ENCODE measurements around the gene VPREB1.
A peak's percentile ranks its signal among the peaks of the same experiment; 100 is the strongest.
"Not testable (repeated sequence)": the region's sequence is repeated elsewhere in the genome, so short reads cannot be mapped to it uniquely, and the experiment has no call there.

The VPREB1 gene

DNA sequence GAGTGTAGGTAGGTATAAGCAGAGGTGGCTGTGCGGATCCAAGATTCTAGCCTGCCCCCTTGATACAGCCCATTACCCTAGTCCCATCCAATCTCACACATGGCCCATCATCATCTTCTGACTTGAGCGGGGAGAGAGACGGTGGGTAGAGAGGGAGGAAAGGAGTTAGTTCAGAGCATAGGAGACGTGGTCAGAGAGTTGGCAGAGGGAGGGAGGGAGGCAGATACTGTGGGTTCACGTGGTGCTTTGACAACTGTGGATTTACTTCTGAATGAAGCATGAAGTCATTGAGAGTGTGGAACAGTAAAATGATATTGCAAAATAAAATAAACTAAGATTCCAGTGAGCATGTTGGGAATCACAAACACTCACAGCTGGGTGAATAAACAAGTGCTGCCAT, 31.4 kb upstream of the VPREB1 start:
- no peak for DNase-seq (ENCODE audit: low read depth, low spot score)

DNA sequence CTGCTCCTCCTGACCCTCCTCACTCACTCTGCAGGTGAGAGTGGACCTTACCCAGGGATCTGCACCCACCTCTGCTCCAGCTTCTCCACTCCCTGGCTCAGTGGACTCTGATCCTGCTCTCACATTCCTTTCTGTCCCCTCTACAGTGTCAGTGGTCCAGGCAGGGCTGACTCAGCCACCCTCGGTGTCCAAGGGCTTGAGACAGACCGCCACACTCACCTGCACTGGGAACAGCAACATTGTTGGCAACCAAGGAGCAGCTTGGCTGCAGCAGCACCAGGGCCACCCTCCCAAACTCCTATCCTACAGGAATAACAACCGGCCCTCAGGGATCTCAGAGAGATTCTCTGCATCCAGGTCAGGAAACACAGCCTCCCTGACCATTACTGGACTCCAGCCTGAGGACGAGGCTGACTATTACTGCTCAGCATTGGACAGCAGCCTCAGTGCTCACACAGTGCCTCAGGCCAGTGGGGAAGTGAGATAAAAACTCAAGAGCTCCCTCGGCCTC, 29.7 kb upstream of the VPREB1 start:
- no peak for DNase-seq (ENCODE audit: low read depth, low spot score)

DNA sequence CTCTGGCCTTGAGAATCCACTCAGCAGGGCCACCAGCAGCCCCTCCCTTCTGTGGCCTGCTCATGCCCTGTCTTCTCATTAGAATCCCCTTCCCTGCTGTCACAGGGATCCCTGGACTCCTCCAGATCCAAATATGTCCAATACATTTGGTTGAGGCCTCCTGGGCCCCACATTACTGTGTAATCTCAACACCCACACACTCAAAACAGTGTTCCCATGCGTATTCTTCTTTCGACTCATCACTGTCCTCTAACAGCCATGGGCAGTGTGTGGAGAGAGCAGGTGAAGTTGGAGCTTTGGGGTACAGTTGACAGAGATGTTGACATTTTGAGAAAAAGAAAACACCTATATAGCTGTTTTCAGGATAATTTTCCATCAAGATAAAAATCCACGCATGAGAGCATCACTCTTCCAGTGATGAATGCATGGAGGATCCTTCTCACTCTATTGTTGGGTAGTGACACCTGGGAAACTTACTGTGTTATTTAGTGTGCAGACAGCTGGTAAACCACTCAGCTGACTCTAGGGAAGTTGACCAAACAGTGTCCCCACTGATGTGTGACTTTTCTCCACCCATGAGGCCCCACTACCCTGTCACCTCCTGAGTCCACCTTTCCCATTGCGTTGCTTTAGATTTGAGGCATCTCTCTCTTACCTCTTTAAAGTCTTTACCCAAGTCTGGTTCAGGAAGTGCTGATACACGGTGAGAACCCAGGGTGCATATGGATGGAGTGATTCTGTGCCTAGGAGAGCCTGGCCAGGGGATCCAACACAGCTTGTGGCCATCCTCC, 28.7 kb upstream of the VPREB1 start:
- DNase-seq (ENCODE audit: low read depth, low spot score), result no peak

DNA sequence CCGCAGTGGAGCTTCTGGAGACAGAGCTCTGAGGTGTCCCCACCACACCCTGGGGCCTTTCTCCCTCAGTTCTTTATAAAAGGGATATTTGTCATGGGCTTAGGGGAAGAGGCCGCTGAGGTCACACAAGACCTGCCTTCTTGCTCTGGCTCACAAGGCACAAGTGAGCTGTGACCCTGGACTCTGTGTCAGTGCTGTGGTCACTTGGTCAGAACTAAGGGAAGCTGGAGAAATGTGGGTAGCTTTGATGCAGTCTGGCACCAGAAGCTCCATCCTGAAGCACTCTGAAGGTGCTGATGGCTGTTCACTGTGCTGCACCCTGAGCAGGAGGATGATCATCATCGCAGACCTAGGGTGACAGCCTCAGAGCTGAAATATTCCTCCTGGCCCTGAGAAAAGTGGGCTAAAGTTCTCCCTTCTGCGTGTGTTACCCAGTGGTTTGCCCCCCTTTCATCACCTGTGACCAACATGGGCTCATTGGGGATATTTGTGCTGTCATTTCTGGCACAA, 28.1 kb upstream of the VPREB1 start:
- DNase-seq (ENCODE audit: low read depth, low spot score), result no peak

DNA sequence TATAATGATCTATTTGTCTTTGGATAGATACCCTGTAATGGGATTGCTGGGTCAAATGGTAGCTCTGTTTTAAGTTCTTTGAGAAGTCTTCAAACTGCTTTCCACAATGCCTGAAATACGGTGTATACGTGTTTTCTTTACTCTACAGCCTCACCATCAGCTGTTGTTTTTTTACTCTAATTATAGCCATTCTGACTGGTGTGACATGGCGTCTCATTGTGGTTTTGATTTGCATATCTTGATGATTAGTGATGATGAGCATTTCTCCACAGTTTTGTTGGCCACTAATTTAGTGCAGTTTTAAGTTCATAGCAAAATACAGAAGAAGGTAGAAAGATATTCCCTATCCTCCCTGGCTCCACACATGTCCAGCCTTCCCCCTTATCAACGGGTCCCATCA, 26.3 kb upstream of the VPREB1 start:
- no peak for DNase-seq (ENCODE audit: low read depth, low spot score)

DNA sequence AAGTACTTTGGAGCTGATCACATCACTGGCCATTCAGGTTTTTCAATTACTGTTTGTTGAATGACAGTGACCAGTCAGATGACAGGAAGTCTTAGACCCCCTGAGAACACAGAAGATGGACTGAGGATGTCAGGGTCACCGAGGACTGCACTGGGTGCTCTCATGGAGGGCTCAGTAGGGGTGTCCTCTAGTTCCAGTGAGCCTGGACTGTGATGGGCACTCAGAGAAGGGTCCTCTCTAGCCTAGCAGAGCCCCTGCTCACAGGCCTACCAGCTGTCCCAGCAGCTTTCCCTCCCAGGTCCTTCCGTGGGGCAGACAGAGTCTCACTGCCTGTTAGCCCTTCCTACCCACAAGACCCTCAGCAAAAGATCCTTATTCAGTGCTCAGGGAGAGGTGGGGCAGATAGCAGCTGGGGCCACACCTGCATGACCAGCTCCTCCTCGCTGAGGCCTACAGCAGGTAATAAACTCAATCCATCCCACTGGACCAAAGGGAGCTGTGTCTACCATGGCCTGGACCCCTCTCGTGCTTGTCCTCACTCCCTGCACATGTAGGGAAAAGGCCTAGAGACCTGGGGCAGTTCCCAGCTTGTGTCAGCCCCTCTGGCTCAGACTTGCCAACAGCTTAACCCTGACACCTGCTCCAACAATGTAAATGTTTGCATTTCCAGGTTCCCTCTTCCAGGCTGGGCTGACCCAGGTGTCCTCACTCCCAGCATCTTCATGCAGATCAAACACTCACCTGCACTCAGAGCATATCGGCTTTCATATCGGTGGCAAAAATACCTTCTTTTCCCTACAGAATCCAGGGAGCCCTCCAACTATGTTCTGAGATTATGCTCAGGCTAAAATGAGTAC, 25.2 kb upstream of the VPREB1 start:
- no peak for DNase-seq (ENCODE audit: low read depth, low spot score)

DNA sequence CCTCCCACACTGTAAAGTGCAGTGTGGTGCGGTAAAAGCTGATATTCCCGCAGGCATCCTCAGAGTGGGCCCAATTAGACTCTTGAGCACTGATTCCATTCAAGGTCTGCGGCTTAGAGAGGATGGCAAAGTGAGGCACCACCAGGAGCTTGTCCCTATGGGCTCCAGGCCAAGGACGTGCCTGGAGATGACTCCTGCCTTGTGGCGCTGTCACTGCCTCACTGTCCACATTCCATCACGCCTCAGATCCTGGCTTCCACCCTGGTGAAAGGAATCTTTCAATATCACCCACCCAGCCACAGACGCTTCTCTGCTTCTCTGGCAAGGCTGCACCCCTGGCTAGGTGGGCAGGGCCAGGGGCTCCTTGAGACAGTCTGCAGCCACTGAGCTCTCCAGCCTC, 23.5 kb upstream of the VPREB1 start:
- DNase-seq (ENCODE audit: low read depth, low spot score), result not testable (repeated sequence)

DNA sequence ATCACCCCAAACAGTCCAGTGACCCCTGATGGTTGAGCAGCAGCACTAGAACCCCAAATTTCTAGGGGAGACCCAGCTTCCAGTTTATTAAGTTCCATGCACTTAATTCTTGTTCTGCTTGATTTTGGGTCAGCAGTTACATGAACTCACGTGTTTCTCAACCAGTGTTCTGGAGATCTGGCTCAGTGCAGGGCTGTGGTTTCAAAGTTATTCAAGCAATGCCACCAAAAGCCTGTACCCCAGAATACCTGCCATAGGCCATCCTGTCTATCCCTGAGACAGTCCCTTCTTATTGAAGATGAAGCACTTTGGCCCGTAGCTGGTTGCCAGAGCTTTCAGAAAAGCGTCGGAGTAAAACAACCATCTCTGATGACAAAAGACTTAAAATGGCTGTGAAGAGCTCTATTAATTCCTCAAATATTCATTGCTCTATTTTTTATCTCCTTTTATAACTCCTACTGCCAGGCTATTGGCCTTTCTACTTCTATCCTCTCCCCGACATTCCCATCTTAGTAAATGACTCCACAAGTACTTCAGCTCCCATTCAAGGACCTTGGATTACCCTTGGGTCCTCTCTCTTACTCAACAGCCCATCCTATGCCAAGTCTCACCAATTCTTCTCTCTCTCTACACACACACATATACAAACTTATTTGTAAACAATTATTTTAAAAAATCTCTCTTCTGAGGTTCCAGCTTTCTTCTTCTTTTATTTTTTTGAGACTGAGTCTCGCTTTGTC, 18.0 kb upstream of the VPREB1 start:
- no peak for DNase-seq (ENCODE audit: low read depth, low spot score)

DNA sequence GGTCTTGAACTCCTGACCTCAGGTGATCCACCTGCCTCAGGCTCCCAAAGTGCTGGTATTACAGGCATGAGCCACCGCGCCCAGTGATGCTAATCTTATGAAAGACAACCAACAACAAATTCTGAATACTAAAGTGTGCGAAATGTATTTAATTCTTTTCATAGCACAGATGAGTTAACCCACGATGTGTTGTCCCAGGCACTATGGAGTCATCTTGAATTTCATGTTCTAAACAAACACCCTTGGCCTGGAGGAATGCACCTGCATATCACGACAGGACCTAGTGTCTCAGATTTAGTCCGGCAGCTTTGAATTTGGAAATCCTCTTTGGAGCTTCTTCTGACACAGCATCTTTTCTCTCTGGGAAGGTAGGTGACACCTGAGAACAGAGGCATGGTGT, 16.2 kb upstream of the VPREB1 start:
- DNase-seq (ENCODE audit: low read depth, low spot score), result no peak

DNA sequence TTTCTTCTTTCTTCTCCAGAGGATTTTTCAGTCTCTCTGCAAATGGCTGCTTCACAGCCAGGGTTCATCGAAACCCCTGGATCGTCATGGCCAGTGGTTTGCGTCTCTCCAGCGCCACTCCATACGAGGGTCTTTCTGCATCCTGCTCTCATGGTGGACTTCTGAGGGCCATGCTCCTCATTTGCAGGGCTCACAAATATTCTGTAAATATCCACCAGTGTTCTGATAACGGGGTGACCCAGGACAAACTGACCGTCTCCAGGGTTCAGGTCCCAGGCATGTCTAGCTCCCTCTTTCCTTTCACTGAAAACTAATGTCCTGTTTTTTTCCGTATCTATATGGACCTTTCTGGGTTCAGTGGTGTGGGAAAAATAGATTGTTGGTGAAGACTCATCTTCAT, 15.7 kb upstream of the VPREB1 start:
- DNase-seq (ENCODE audit: low read depth, low spot score), result no peak

DNA sequence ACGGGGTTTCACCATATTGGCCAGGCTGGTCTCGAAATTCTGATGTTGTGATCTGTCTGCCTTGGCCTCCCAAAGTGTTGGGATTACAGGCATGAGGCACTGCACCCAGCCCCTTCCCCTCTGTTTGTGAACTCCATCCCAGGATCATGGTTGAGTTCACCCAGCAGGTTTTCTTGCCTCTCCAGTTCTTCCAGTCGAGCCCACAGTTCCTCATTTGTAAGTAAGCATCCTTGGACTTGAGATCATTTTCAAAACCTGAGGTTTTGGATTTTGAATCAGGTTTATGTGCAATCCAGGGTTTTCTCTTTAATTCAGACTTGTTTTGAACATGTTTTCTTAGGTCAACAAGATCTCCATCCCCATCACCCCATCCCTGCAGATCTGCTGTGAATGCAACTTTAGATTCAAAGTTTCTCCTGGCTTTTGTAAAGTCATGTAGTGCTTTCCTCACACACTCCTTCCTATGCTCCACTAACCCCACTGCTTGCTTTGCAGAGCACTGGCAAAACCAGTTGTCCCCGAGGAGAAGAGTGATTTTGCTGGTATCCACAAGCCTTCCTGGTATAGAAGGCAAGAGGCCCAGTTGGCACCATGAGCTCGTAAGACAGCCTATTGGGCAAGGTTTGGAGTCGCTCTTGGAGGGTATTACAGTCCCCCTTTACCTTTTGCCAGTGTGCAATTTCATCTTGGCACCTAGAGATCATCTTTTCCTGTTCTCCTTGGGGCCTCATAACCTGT, 14.7 kb upstream of the VPREB1 start:
- no peak for DNase-seq (ENCODE audit: low read depth, low spot score)

DNA sequence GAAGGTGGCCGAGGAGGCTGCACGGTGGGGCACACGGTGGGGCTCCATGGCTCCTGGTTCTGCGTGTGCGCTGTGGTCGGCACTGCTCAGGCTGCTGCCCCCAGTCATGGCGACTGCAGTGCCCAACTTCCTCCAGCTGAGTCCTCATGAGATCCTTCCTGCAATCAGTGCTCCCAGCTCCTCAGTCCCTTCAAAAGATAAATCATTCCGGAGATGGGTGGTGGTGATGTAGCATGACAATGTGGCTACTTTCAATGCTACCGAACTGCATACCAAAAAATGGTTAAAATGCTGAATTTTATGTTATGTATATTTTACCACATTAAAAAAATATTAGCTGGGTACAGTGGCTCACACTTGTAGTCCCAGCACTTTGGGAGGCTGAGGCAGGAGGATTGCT, 14.1 kb upstream of the VPREB1 start:
- DNase-seq (ENCODE audit: low read depth, low spot score), result no peak

DNA sequence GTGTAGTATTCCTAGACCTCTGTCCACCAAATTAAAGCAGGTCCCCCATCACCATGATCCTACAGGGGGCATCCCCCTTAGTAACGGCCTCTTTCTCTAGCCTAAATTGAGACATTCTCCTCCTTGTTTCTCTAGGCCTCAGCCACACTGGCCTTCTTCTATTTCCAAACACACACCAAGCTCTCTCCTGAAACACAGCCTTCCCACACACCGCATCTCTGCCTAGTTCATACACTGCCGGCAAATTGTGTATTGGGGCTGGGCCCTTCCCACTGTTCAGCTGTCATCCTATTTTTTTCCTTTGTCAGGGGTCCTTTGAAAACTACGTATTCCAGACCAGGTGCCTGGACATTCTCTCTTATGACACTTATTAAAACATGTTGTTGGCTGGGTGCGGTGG, 11.5 kb upstream of the VPREB1 start:
- no peak for DNase-seq (ENCODE audit: low read depth, low spot score)

DNA sequence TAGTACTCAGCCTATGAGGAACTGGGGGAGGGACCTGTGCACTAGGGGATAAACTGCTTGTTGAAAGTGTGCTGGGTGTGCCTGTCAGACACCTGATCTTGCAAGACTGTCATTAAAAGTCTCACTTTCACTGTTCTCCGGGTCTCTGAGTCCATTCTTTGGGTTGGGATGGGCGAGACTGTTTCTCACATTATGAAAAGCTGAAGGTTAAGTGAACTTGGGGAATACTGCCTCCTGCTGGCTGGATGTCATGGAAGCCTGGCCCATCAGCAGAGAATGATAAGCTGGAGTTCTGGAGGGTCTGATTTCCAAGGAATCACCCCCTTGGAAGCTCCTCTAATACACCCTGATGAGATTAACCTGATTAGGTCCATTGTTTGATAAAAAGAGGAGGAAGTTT, 9.0 kb upstream of the VPREB1 start:
- peak; percentile 15 for DNase-seq (ENCODE audit: low read depth, low spot score)

DNA sequence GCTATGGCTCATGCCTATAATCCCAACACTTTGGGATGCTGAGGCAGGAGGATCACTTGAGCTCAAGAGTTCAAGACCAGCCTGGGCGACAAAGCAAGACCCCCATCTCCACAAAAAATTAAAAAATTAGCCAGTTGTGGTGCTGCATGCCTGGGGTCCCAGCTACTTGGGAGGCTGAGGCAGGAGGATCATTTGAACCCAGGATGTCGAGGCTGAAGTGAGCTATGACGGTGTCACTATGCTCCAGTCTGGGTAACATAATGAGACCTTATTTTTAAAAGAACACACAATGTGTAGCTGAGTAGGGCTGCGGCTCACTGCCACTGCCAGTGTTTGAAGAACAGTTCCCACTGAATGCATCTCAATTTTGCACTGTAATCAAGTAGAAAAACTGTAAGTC, 7.1 kb upstream of the VPREB1 start:
- DNase-seq (ENCODE audit: low read depth, low spot score), result no peak

DNA sequence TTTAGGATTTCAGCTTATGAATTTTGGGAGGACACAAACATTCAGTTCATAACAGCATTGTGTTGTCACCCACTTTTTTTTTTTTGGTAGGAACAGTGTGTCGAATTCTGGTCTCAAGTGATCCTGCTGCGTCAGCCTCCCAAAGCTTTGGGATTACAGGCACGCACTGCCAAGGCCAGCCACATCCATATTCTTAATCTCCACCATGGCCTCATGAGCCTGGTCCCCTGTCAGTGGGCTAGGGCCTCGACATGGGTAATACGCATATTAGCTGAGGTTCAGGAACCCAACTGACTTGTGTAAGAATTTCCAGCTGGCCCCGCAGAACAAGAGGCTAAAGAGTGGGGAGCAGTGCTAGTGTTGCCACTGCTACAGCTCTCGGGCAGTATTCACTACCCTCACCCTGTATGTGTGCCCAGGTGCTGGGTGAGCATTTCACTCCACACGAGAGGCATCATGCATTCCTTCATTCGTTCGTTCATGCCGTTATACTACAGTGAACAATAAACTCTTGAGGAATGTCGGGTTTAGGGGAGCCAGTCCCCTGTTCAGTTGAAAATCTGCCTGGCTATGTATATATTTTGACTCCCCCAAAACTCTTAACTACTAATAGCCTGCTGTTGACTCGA, 5.2 kb upstream of the VPREB1 start:
- DNase-seq (ENCODE audit: low read depth, low spot score), result no peak

DNA sequence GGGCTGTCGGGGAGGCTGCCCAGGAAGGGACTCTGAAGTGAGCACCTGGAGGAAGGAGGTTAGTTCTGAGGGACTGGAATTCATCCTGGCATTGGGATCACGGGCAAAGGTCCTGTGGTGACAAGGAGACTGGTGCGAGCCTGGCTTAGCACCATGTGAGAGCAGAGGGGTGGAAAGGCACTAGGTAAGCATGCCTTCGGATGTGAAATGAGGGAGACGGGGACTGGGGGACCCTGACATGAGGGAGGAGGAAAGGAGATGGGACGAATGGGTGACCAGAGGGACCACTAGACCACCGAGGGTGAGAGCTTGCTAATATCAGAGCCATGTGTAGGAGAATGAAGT, 3.1 kb upstream of the VPREB1 start:
- no peak for DNase-seq (ENCODE audit: low read depth, low spot score)

DNA sequence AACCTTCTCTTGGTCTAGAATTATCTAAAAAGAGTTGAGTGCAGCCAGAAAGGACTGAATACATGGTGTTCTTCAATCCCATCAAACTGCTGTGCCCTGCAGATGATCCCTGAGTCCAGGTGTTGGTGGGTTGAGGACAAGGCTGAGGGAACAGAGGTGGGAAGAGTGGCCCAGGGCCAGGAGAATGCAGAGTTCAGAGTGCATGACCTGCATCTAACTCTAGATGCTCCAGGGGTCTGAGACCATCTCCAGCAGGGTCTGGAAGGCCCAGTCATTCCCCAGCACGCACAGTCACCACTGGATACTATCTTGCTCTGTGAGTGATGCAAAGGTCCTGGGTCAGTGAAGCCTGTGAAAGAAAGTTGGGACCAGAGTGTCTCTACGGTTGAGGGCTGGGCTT, 2.1 kb upstream of the VPREB1 start:
- DNase-seq (ENCODE audit: low read depth, low spot score), result no peak

DNA sequence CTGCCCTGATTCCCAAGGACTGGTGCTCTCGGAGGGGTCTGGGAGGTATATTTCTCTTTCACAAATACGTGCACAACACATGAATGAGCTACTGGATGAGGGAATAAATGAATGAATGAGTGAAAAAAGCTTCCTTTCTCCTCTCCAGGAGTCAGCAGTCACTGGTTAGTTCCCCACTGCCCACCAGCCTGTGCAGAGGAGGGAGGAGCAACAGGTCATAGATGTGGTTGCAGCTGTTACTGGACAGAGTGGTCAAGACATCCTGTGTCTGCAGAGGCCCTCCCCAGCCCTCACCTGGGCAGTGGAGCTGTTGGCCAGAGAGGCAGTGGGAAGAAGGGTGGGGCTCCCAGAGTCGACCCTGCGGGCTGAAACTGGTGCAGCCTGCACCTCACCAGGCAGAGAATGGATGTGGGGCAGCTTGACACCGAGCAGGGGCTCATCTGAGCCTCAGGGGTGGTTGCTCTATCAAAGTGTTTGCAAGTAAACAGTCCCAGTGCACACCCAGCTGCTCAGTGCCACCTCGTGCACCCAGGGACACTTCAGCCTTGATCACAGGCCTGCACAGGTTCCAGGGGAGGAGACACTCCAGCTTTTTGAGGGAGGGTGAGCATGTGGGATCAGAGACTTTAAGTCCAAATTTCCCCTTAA, 1.4 kb upstream of the VPREB1 start:
- no peak for DNase-seq (ENCODE audit: low read depth, low spot score)

DNA sequence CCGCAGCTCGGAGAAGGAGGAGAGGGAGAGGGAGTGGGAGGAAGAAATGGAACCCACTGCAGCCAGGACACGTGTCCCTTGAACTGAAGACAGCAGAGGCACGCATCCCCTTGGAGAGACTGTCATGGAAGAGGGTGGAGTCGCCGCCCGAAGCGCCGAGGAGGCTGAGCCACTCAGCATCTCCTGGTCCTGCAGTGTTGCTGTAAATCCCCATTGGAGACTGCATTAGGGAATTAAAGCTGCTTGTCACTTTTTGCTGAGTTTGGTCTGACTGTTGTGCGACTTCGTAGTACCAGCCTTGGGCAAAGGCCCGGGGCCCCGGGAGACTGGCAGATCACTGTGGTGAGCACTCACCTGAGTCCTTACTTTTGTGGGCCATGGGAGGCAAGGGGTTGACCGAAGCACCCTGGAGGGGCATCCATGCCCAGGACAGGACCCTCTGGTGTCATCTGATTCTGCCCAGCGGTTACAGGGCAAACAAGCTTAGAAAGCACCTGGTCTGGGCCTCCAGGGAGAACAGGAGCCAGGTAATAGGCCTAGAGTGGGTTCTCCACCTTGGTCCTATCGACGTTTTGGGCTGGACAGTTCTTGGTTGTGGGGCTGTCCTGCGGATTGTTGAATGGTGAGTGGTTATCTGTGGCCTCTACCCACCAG, 797 bp downstream of the VPREB1 start:
- no peak for DNase-seq (ENCODE audit: low read depth, low spot score)
